Endothelial cell of umbilical vein (primary cell): ENCODE data around the gene ABTB2. TPM values are rescaled to one million over a fixed set of nuclear protein-coding genes. Genes with fewer than 3 reads are reported as not detected.

Source experiments
- BruUV-seq: library from RNA; stranded (reverse); fragments of 400-500 nt; replicated peaks from 2 replicates; lab custom pipeline; 2021; lab: Mats Ljungman, UMichigan
- CTCF ChIA-PET: fragments of 300-600, 350-600 bp; sonication (Branson Sonifier 250); formaldehyde crosslinking; loops from one replicate; lab custom pipeline; 2021; ENCODE audit warnings: antibody characterized with exemption, inconsistent platforms; lab: Charles Lee
- POLR2A ChIA-PET: fragments of 300-600, 350-600 bp; sonication (Branson Sonifier 250); formaldehyde crosslinking; loops from one replicate; lab custom pipeline; 2021; ENCODE audit warnings: antibody characterized with exemption, inconsistent platforms; lab: Charles Lee
- DNase-seq: peaks from one replicate; pipeline ENCODE4 v3.0.0-alpha.2; 2011; ENCODE audit warnings: low read depth, low spot score
- FAIRE-seq: peaks from 2 replicates; lab custom pipeline; 2011; peaks lifted over from hg19 to GRCh38; lab: Jason Lieb, UNC
- H2AFZ ChIP-seq: 2 replicates; pipeline ENCODE4 v1.6.0; 2012; ENCODE audit warnings: low read depth, low read length, control low read depth, inconsistent platforms
- H3K27ac ChIP-seq: 2 replicates; pipeline ENCODE4 v1.5.1; 2011; ENCODE audit warnings: low read depth, mild to moderate bottlenecking, control low read depth, low read length, moderate library complexity; ENCODE audit not compliant: insufficient read depth
- H3K27me3 ChIP-seq, 2 experiments: 2 replicates each; pipeline versions ENCODE4 v1.6.0 to v1.6.1; 2011; ENCODE audit warnings: low read length in 2 of 2, mixed read lengths in 1 of 2; ENCODE audit not compliant: control insufficient read depth in 2 of 2, insufficient read depth in 2 of 2
- H3K36me3 ChIP-seq, 2 experiments: 2 replicates in 1 of 2; 3 replicates in 1 of 2; pipeline ENCODE4 v1.5.1; 2011; ENCODE audit warnings: low read length in 2 of 2, mild to moderate bottlenecking in 1 of 2, moderate library complexity in 1 of 2; ENCODE audit not compliant: control insufficient read depth in 2 of 2, insufficient read depth in 2 of 2; ENCODE audit errors: extremely low read depth in 1 of 2
- H3K4me1 ChIP-seq: 3 replicates; pipeline ENCODE4 v1.5.1; 2011; ENCODE audit warnings: mild to moderate bottlenecking, low read length; ENCODE audit not compliant: control insufficient read depth, insufficient read depth; ENCODE audit errors: extremely low read depth
- H3K4me2 ChIP-seq: 2 replicates; pipeline ENCODE4 v1.6.1; 2011; ENCODE audit warnings: low read length, control low read depth, mixed read lengths; ENCODE audit not compliant: insufficient read depth
- H3K4me3 ChIP-seq, 3 experiments: fragments of 200-600 bp in 1 of 3; sonication (generic), shearing (Covaris generic) in 1 of 3; replicated peaks in 1 of 3; 2 replicates each; pipeline ENCODE4 v1.5.1; 2011 to 2016; ENCODE audit warnings: control low read depth in 3 of 3, low read length in 3 of 3, mild to moderate bottlenecking in 2 of 3, inconsistent platforms in 1 of 3, low read depth in 1 of 3, moderate library complexity in 1 of 3; ENCODE audit not compliant: insufficient read depth in 1 of 3
- H3K79me2 ChIP-seq: 2 replicates; pipeline ENCODE4 v1.6.0; 2012; ENCODE audit warnings: low read length, inconsistent platforms; ENCODE audit not compliant: control insufficient read depth, insufficient read depth
- H3K9ac ChIP-seq: replicated peaks from 2 replicates; pipeline ENCODE3; 2011; ENCODE audit warnings: low read length, control low read depth; ENCODE audit not compliant: insufficient read depth; ENCODE audit errors: extremely low read depth
- H3K9me1 ChIP-seq: replicated peaks from 3 replicates; pipeline ENCODE4 v1.6.0; 2011; ENCODE audit warnings: mild to moderate bottlenecking, low read length; ENCODE audit not compliant: control insufficient read depth, insufficient read depth; ENCODE audit errors: extremely low read depth
- H3K9me3 ChIP-seq: replicated peaks from 2 replicates; pipeline ENCODE4 v1.5.1; 2012; ENCODE audit warnings: low read length, inconsistent platforms; ENCODE audit not compliant: control insufficient read depth, insufficient read depth
- H4K20me1 ChIP-seq: replicated peaks from 2 replicates; pipeline ENCODE3; 2011; ENCODE audit warnings: mild to moderate bottlenecking, low read length; ENCODE audit not compliant: control insufficient read depth, insufficient read depth; ENCODE audit errors: extremely low read depth
- EZH2 ChIP-seq: IDR thresholded peaks from 2 replicates; pipeline ENCODE4 v1.6.1; 2012; ENCODE audit warnings: borderline replicate concordance, low read depth, mild to moderate bottlenecking, moderate library complexity, low read length, inconsistent platforms; ENCODE audit not compliant: severe bottlenecking
- FOS ChIP-seq: IDR thresholded peaks from 2 replicates; pipeline ENCODE4 v1.6.1; 2011; ENCODE audit warnings: mild to moderate bottlenecking, low read length, moderate library complexity, borderline replicate concordance; ENCODE audit not compliant: insufficient read depth
- GATA2 ChIP-seq: IDR thresholded peaks from 2 replicates; pipeline ENCODE4 v1.7.0; 2011; ENCODE audit warnings: low read depth, mild to moderate bottlenecking, moderate library complexity, mixed read lengths, low read length; ENCODE audit not compliant: insufficient read length, insufficient read depth
- JUN ChIP-seq: IDR thresholded peaks from 2 replicates; pipeline ENCODE4 v1.6.1; 2011; ENCODE audit warnings: borderline replicate concordance, low read depth; ENCODE audit not compliant: insufficient read length, insufficient read depth
- MYC ChIP-seq: IDR thresholded peaks from one replicate; pipeline ENCODE4 v1.6.1; 2011; ENCODE audit warnings: mild to moderate bottlenecking, low read depth, low read length
- POLR2A ChIP-seq: IDR thresholded peaks from 2 replicates; pipeline ENCODE4 v1.6.1; 2012; ENCODE audit warnings: low read depth, mild to moderate bottlenecking, control low read depth, low read length
- POLR2AphosphoS5 ChIP-seq: IDR thresholded peaks from 2 replicates; pipeline ENCODE4 v1.6.1; 2012; ENCODE audit warnings: low read depth, mild to moderate bottlenecking, control low read depth, low read length, moderate library complexity; ENCODE audit not compliant: insufficient read depth
- dilution Hi-C: fragments of 300-500 bp; cut with MboI; formaldehyde crosslinking; loops from one replicate; pipeline ENCODE4 v1.15.0; 2019; ENCODE audit warnings: low sequenced_read_pairs; ENCODE audit not compliant: extremely low pct_ligation_motif_present
- intact Hi-C: fragments of 100-400 bp; cut with micrococcal nuclease; formaldehyde crosslinking; loops from one replicate; pipeline ENCODE4 v1.10.0; 2022
- polyA plus RNA-seq, 4 experiments: library from polyadenylated mRNA; depleted of rRNA in 3 of 4; stranded (reverse) in 3 of 4; unstranded in 1 of 4; fragments of >200 nt; gene quantifications; 2 replicates each; pipeline versions ENCODE4 v1.2.1 to v1.2.3, GENCODE V29; 2011 to 2012; ENCODE audit warnings: missing spikeins in 1 of 4
- total RNA-seq: library from RNA; stranded (reverse); gene quantifications from 2 replicates; pipeline ENCODE4 v1.2.3, GENCODE V29; 2021
- TF ChIP-seq, protein P1 (sequence below), 2 donors: IDR thresholded peaks; 1 replicate in 1 of 2; 2 replicates in 1 of 2; pipeline ENCODE4 v1.5.1; 2011; ENCODE audit warnings: low read length in 2 of 2, mild to moderate bottlenecking in 2 of 2, moderate library complexity in 2 of 2, control low read depth in 1 of 2, inconsistent platforms in 1 of 2, low read depth in 1 of 2; ENCODE audit not compliant: insufficient read depth in 1 of 2; ENCODE audit errors: extremely low read depth in 1 of 2
- TF ChIP-seq, protein P2 (sequence below): IDR thresholded peaks from 2 replicates; pipeline ENCODE4 v1.6.1; 2011; ENCODE audit not compliant: insufficient read depth, insufficient read length

Gene ABTB2
- total and polyA plus RNA-seq, 2 donors (not counting 3 experiments of a cell fraction or from before 2014, with no cell fraction given): 0.11 to 0.14 TPM

DNA sequence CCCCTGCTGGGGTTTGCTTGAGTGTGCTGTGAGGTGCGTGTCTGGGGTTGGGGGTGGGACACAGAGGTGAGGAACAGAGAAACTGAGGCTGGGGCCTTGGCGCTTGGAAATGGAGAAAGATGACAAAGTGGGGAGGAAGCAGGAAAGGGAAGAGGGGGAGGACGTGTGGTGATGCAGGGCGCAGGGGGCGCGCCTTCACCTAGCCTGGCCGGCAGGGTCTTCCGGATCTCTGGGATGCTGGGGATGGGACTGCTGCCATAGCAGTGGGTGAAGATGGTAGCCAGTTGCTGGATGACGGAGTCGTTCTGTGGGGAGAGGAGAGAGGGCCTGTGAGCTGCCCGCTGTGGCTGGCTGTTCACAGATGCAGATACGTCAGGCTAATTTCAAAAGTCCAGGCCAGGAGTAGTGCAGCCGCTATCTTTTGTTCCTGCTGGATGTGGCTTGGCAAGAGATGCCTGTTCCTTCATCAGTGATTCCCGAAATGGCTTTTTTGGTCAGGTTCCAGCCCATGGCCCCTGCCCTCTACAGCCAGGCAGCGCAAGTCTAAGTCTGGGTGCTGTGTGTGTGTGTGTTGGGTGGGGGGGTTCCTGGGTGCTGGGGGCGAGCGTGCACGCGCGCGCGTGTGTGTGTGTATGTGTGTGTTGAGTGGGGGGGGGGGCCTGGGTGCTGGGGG is 197.6 kb downstream of the ABTB2 start:
- no peak overlapping the region for H3K27ac ChIP-seq
- POLR2A ChIA-PET: no interaction called here
- H4K20me1 ChIP-seq: no peaks in the 10 kb centered on the region

DNA sequence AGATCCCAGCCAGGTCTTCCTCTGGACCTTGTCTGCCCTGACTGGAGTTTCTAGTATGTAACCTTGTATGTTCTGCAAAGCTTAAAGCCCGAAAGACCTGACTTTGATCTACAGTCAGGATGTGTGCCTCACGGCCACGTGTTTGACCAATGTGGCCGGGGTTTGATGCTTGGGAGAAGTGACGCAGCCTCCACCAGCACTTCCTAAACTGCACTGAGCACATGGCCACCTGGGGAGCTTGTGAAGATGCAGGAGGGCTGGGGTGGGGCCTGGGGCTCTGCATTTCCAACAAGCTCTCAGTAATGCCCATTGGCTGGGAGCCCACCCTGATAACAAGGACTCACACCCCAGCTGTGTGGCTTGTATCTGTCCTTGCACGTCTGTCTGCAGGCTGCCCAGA is 199.1 kb downstream of the ABTB2 start:
- intact Hi-C loops: no loop called here
- dilution Hi-C loops: no loop called here
- no peaks in the 10 kb centered on the region for H3K79me2 ChIP-seq
- no peaks in the 10 kb centered on the region for H3K27me3 ChIP-seq
- no peaks in the 10 kb centered on the region for H3K9me1 ChIP-seq
- H4K20me1 ChIP-seq: no peaks in the 10 kb centered on the region
- H2AFZ ChIP-seq: no peak overlapping the region
- no peak overlapping the region for H3K27ac ChIP-seq
- H3K36me3 ChIP-seq: peaks cover 0 to 2% of the 10 kb centered on the region in 2 experiments
- no TSS peak for BruUV-seq
- TF ChIP-seq GATA2 (no peak), MYC (no peak), POLR2A (no peak), FOS (no peak), EZH2 (no peak), JUN (no peak), POLR2AphosphoS5 (no peak)
- TF ChIP-seq, protein P1, sequence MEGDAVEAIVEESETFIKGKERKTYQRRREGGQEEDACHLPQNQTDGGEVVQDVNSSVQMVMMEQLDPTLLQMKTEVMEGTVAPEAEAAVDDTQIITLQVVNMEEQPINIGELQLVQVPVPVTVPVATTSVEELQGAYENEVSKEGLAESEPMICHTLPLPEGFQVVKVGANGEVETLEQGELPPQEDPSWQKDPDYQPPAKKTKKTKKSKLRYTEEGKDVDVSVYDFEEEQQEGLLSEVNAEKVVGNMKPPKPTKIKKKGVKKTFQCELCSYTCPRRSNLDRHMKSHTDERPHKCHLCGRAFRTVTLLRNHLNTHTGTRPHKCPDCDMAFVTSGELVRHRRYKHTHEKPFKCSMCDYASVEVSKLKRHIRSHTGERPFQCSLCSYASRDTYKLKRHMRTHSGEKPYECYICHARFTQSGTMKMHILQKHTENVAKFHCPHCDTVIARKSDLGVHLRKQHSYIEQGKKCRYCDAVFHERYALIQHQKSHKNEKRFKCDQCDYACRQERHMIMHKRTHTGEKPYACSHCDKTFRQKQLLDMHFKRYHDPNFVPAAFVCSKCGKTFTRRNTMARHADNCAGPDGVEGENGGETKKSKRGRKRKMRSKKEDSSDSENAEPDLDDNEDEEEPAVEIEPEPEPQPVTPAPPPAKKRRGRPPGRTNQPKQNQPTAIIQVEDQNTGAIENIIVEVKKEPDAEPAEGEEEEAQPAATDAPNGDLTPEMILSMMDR (IDR thresholded peaks at IDR 0.05; ENCODE audit: extremely low read depth in 1 of 2, insufficient read depth in 1 of 2, low read depth in 1 of 2, low read length in 2 of 2): no peak
- TF ChIP-seq, protein P2, sequence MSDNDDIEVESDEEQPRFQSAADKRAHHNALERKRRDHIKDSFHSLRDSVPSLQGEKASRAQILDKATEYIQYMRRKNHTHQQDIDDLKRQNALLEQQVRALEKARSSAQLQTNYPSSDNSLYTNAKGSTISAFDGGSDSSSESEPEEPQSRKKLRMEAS: no peak
- ChIA-PET POLR2A (no interaction called here), CTCF (interaction anchor here (0.6 to 1.2 kb wide), 3 partner anchors 16 to 183 kb away, joined by 3 to 5 read pairs (median 4); no protein-coding TSS in a partner anchor)
- DNase-seq (no peak), FAIRE-seq (no peak)
- no peaks in the 10 kb centered on the region for H3K4me1 ChIP-seq
- H3K4me3 ChIP-seq: no peak overlapping the region
- no peak overlapping the region for H3K9ac ChIP-seq
- H3K4me2 ChIP-seq: no peak overlapping the region
- no peaks in the 10 kb centered on the region for H3K9me3 ChIP-seq

More for the DNA sequence above, 197.6 kb downstream of the ABTB2 start:
- TF ChIP-seq POLR2A (no peak), EZH2 (no peak)
- Histone ChIP-seq H3K4me3 (no peak overlapping the region), H3K9ac (no peak overlapping the region), H3K4me1 (no peaks in the 10 kb centered on the region), H3K9me1 (no peaks in the 10 kb centered on the region), H3K9me3 (no peaks in the 10 kb centered on the region), H3K36me3 (no peaks in the 10 kb centered on the region), H3K27me3 (no peaks in the 10 kb centered on the region), H3K79me2 (no peaks in the 10 kb centered on the region), H2AFZ (no peak overlapping the region), H3K4me2 (no peak overlapping the region)
- CTCF ChIA-PET: interaction anchor here (1.6 kb wide), 1 partner anchor 173 kb away, joined by 3 read pairs; no protein-coding TSS in a partner anchor
- intact Hi-C loops: no loop called here
- FAIRE-seq (no peak), DNase-seq (no peak)
- BruUV-seq: no TSS peak
- dilution Hi-C loops: no loop called here
